HepG2 (cell line): ENCODE measurements around the gene ZACN. TPM values are rescaled to one million over a fixed set of nuclear protein-coding genes. Genes with fewer than 3 reads are reported as not detected.

Source experiments
- ARNTL ChIP-seq: sonication (generic); formaldehyde crosslinking; IDR thresholded peaks from 2 replicates; pipeline ENCODE4 v1.4.0; 2020; ENCODE audit warnings: mild to moderate bottlenecking, missing genetic modification reagents
- CEBPB ChIP-seq: IDR thresholded peaks from 2 replicates; pipeline ENCODE4 v1.6.1; 2011; ENCODE audit warnings: low read depth, low read length, improper control_type of control experiment, borderline replicate concordance
- HNRNPK ChIP-seq: fragments of 200-400 bp; formaldehyde crosslinking; IDR thresholded peaks from 2 replicates; pipeline ENCODE4 v1.6.1; 2018; ENCODE audit warnings: low read length, low read depth, moderate library complexity, mild to moderate bottlenecking; ENCODE audit not compliant: poor library complexity, severe bottlenecking
- HNRNPUL1 ChIP-seq: fragments of 200-400 bp; formaldehyde crosslinking; IDR thresholded peaks from 2 replicates; pipeline ENCODE4 v1.6.1; 2017; ENCODE audit warnings: low read depth, mild to moderate bottlenecking, low read length, moderate library complexity
- KDM6A ChIP-seq: IDR thresholded peaks from 2 replicates; pipeline ENCODE4 v1.6.1; 2016; ENCODE audit warnings: low read depth
- KLF6 ChIP-seq: IDR thresholded peaks from 2 replicates; pipeline ENCODE4 v1.8.0; 2016; ENCODE audit warnings: missing biosample characterization, missing genetic modification reagents
- MBD4 ChIP-seq: IDR thresholded peaks from 2 replicates; pipeline ENCODE4 v1.6.1; 2012; ENCODE audit warnings: low read length, inconsistent platforms, borderline replicate concordance
- RFX1 ChIP-seq: fragments of 450-650 bp; IDR thresholded peaks from 2 replicates; pipeline ENCODE4 v1.6.1; 2017
- TBL1XR1 ChIP-seq: fragments of 150-350 bp; IDR thresholded peaks from 2 replicates; pipeline ENCODE4 v1.6.1; 2014; ENCODE audit warnings: borderline replicate concordance, low read length; ENCODE audit not compliant: partially characterized antibody
- YEATS4 ChIP-seq: sonication (generic); formaldehyde crosslinking; IDR thresholded peaks from 2 replicates; pipeline ENCODE4 v1.4.0; 2020; ENCODE audit warnings: missing genetic modification reagents, borderline replicate concordance
- ZIK1 ChIP-seq: sonication (generic); formaldehyde crosslinking; IDR thresholded peaks from 2 replicates; pipeline ENCODE4 v1.5.0; 2020; ENCODE audit warnings: mild to moderate bottlenecking, low read depth, missing genetic modification reagents, borderline replicate concordance
- ZNF430 ChIP-seq: sonication (generic); formaldehyde crosslinking; IDR thresholded peaks from 2 replicates; pipeline ENCODE4 v1.9.0; 2021; ENCODE audit warnings: mild to moderate bottlenecking, missing genetic modification reagents
- ZNF589 ChIP-seq: sonication (generic); formaldehyde crosslinking; conservative IDR thresholded peaks from 2 replicates; pipeline ENCODE4 v1.8.0; 2022; ENCODE audit warnings: mild to moderate bottlenecking, moderate library complexity, missing genetic modification reagents
- ZNF883 ChIP-seq: sonication (generic); formaldehyde crosslinking; IDR thresholded peaks from 2 replicates; pipeline ENCODE4 v1.5.1; 2020; ENCODE audit warnings: mild to moderate bottlenecking, missing genetic modification reagents; ENCODE audit errors: not compliant biosample characterization
- ZSCAN21 ChIP-seq: sonication (generic); formaldehyde crosslinking; IDR thresholded peaks from 2 replicates; pipeline ENCODE4 v1.8.0; 2022; ENCODE audit warnings: mild to moderate bottlenecking, missing genetic modification reagents, moderate library complexity, borderline replicate concordance
- polyA plus RNA-seq, 8 experiments: library from polyadenylated mRNA; depleted of rRNA in 3 of 8; stranded (reverse) in 7 of 8; unstranded in 1 of 8; fragments of >200 nt; fragmentation: Illumina TruSeq in 4 of 8; extraction: Trizol in 4 of 8; gene quantifications; 2 replicates each; pipeline versions ENCODE4 v1.2.1 to v1.2.3, GENCODE V29; 2011 to 2016; ENCODE audit warnings: low read depth in 4 of 8, missing spikeins in 1 of 8, mixed read lengths in 1 of 8; ENCODE audit not compliant: insufficient read depth in 1 of 8
- total RNA-seq, 5 experiments: library from RNA; depleted of rRNA; stranded (reverse); fragments of >200 nt; fragmentation: Illumina TruSeq; extraction: Trizol; gene quantifications; 2 replicates each; pipeline ENCODE4 v1.2.3, GENCODE V29; 2016; ENCODE audit warnings: low read depth in 1 of 5
- TF ChIP-seq, protein P1 (sequence below): sonication (generic); formaldehyde crosslinking; IDR thresholded peaks from 2 replicates; pipeline ENCODE4 v1.4.0; 2020; ENCODE audit warnings: mild to moderate bottlenecking, low read depth, missing genetic modification reagents
- TF ChIP-seq, protein P2 (sequence below): sonication (generic); formaldehyde crosslinking; IDR thresholded peaks from 2 replicates; pipeline ENCODE4 v1.8.0; 2022; ENCODE audit warnings: missing genetic modification reagents, mild to moderate bottlenecking, moderate library complexity, borderline replicate concordance
- TF ChIP-seq, protein P3 (sequence below): sonication (generic); formaldehyde crosslinking; IDR thresholded peaks from 2 replicates; pipeline ENCODE4 v1.8.1; 2022; ENCODE audit warnings: mild to moderate bottlenecking, missing genetic modification reagents
- TF ChIP-seq, protein P4 (sequence below): sonication (generic); formaldehyde crosslinking; IDR thresholded peaks from 2 replicates; pipeline ENCODE4 v1.8.0; 2022; ENCODE audit warnings: mild to moderate bottlenecking, missing genetic modification reagents, moderate library complexity
- TF ChIP-seq, protein P5 (sequence below): sonication (generic); formaldehyde crosslinking; IDR thresholded peaks from 2 replicates; pipeline ENCODE4 v1.4.0; 2020; ENCODE audit warnings: mild to moderate bottlenecking, missing genetic modification reagents
- TF ChIP-seq, protein P6 (sequence below): sonication (generic); formaldehyde crosslinking; IDR thresholded peaks from 2 replicates; pipeline ENCODE4 v1.5.1; 2020; ENCODE audit warnings: missing genetic modification reagents, mild to moderate bottlenecking, borderline replicate concordance

ZACN gene
- total and polyA plus RNA-seq, 2 of the 13 experiments (the other 11 are each of a cell fraction or from before 2014, with no cell fraction given) = 0.11 to 0.15 TPM

DNA sequence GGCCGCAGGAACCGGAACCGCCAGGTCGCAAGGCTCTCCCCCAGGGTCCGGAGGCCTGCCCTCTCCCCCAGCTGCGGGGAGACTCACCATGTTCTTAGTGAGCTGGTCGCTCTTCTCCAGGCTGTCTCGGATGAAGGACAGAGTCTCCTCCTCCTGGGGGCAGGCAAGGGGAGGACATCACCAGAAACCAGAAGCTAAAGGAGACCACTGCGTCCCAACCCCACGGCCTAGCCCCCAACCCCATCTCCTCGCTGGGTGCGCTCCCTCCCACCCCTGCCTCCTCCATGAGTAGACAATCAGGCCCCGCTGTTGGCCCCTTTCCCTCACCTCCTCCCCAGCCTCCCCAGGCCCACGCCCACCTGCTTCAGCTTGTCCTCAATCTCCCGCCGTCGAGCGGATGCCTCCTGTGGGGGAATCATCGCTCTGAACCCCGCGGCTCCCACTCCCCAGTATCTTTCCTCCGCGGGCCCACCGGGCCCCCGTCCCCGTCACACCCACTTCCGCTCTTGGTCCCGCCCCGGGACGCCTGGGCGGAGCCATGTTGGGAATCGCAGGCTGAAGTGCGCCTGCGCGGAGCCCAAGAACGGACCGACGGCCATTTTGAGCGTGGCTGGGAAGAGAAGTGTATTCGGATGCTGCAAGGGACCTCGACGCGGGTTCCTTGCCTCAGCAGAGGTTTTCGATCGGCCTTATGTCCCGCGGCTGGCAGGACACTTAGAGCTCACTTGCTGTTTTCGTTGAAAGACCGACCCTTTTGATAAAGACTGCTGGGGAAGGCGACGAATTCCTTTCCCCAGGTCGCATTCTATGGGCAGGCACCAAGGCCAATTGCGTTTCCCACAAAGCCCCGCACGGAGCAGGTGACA lies 24.5 kb downstream of the ZACN start, which contains the start of gene EXOC7 (continued):
- TF ChIP-seq ZNF430 (CRISPR knock-in tag) = peak; percentile 91; the same call in 1 of the 2 replicates
- TF ChIP-seq, protein P1, sequence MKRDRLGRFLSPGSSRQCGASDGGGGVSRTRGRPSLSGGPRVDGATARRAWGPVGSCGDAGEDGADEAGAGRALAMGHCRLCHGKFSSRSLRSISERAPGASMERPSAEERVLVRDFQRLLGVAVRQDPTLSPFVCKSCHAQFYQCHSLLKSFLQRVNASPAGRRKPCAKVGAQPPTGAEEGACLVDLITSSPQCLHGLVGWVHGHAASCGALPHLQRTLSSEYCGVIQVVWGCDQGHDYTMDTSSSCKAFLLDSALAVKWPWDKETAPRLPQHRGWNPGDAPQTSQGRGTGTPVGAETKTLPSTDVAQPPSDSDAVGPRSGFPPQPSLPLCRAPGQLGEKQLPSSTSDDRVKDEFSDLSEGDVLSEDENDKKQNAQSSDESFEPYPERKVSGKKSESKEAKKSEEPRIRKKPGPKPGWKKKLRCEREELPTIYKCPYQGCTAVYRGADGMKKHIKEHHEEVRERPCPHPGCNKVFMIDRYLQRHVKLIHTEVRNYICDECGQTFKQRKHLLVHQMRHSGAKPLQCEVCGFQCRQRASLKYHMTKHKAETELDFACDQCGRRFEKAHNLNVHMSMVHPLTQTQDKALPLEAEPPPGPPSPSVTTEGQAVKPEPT (CRISPR knock-in tag) = no peak
- TF ChIP-seq, protein P2, sequence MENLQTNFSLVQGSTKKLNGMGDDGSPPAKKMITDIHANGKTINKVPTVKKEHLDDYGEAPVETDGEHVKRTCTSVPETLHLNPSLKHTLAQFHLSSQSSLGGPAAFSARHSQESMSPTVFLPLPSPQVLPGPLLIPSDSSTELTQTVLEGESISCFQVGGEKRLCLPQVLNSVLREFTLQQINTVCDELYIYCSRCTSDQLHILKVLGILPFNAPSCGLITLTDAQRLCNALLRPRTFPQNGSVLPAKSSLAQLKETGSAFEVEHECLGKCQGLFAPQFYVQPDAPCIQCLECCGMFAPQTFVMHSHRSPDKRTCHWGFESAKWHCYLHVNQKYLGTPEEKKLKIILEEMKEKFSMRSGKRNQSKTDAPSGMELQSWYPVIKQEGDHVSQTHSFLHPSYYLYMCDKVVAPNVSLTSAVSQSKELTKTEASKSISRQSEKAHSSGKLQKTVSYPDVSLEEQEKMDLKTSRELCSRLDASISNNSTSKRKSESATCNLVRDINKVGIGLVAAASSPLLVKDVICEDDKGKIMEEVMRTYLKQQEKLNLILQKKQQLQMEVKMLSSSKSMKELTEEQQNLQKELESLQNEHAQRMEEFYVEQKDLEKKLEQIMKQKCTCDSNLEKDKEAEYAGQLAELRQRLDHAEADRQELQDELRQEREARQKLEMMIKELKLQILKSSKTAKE = no peak
- TF ChIP-seq, protein P3, sequence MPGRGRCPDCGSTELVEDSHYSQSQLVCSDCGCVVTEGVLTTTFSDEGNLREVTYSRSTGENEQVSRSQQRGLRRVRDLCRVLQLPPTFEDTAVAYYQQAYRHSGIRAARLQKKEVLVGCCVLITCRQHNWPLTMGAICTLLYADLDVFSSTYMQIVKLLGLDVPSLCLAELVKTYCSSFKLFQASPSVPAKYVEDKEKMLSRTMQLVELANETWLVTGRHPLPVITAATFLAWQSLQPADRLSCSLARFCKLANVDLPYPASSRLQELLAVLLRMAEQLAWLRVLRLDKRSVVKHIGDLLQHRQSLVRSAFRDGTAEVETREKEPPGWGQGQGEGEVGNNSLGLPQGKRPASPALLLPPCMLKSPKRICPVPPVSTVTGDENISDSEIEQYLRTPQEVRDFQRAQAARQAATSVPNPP (CRISPR knock-in tag) = no peak
- no peak for TF ChIP-seq MBD4
- no peak for TF ChIP-seq CEBPB
- TF ChIP-seq KLF6 (CRISPR knock-in tag) = peak; percentile 33
- TF ChIP-seq, protein P4, sequence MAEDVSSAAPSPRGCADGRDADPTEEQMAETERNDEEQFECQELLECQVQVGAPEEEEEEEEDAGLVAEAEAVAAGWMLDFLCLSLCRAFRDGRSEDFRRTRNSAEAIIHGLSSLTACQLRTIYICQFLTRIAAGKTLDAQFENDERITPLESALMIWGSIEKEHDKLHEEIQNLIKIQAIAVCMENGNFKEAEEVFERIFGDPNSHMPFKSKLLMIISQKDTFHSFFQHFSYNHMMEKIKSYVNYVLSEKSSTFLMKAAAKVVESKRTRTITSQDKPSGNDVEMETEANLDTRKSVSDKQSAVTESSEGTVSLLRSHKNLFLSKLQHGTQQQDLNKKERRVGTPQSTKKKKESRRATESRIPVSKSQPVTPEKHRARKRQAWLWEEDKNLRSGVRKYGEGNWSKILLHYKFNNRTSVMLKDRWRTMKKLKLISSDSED (CRISPR knock-in tag) = no peak
- peak; percentile 66 for TF ChIP-seq HNRNPK
- no peak for TF ChIP-seq RFX1
- TF ChIP-seq, protein P5, sequence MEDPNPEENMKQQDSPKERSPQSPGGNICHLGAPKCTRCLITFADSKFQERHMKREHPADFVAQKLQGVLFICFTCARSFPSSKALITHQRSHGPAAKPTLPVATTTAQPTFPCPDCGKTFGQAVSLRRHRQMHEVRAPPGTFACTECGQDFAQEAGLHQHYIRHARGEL (CRISPR knock-in tag) = no peak
- no peak for TF ChIP-seq HNRNPUL1
- no peak; the same call in 1 of the 2 replicates for TF ChIP-seq ZSCAN21 (CRISPR knock-in tag)
- peak; percentile 23; the same call in 1 of the 2 replicates for TF ChIP-seq ARNTL
- TF ChIP-seq ZNF883 (CRISPR knock-in tag) = peak; percentile 89
- TF ChIP-seq ZNF589 (CRISPR knock-in tag) = no peak; the same call in 1 of the 2 replicates
- 0 out of 2 replicates have a peak, but pooled peaks have one; percentile 8 for TF ChIP-seq KDM6A (CRISPR knock-in tag)
- TF ChIP-seq, protein P6, sequence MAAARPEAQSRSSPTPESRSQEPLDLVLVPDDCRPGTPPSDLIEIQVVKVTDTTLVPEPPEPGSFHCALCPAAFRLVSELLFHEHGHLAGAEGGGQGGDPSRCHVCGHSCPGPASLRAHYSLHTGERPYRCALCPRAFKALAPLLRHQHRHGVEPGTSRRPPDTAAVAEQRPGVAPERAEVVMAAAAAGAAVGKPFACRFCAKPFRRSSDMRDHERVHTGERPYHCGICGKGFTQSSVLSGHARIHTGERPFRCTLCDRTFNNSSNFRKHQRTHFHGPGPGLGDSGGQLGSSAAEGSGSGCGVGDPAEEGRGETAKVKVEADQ (CRISPR knock-in tag) = peak; percentile 66; the same call in 1 of the 2 replicates
- no peak; the same call in 1 of the 2 replicates for TF ChIP-seq ZIK1 (CRISPR knock-in tag)
- TF ChIP-seq TBL1XR1 = peak; percentile 28
- no peak for TF ChIP-seq YEATS4
